K562 (cell line): ENCODE results near the gene UBE2E2. TPM values are rescaled to one million over a fixed set of nuclear protein-coding genes. Genes with fewer than 3 reads are reported as not detected.

ENCODE experiments used
- ATAC-seq: fragments of 200-7000 bp; cut with Tn5 transposase; 3 replicates; pipeline ENCODE4 v1.9.1; 2020; ENCODE audit warnings: moderate library complexity
- BruUV-seq: library from RNA; stranded (reverse); fragments of 400-500 nt; replicated peaks from 2 replicates; lab custom pipeline; 2021; lab: Mats Ljungman, UMichigan
- CTCF ChIA-PET: fragments of 300-600 bp; formaldehyde crosslinking; extraction: SDS; loops from one replicate; lab custom pipeline; 2021; ENCODE audit warnings: low intra/inter-chr PET ratio; lab: Yijun Ruan, JAX
- POLR2A ChIA-PET: fragments of 300-600, 350-650 bp; sonication (Branson Sonifier 250); formaldehyde crosslinking; extraction: SDS; loops from one replicate; lab custom pipeline; 2021; ENCODE audit warnings: antibody characterized with exemption, inconsistent platforms; lab: Yijun Ruan, JAX
- DNase-seq, 4 experiments: peaks; one replicate each; pipeline versions ENCODE4 v3.0.0 to v3.0.0-alpha.2; 2011 to 2018; ENCODE audit warnings: low spot score in 3 of 4, mixed read lengths in 3 of 4; ENCODE audit errors: extremely low read depth in 1 of 4
- FAIRE-seq: peaks from 2 replicates; lab custom pipeline; 2011; peaks lifted over from hg19 to GRCh38; lab: Jason Lieb, UNC
- H2AFZ ChIP-seq: 2 replicates; pipeline ENCODE4 v1.6.0; 2011; ENCODE audit warnings: low read depth, low read length, control low read depth, inconsistent platforms
- H3K27ac ChIP-seq: fragments of 200-600 bp; 3 replicates; pipeline ENCODE4 v1.8.0; 2011; ENCODE audit warnings: low read depth, mild to moderate bottlenecking, control low read depth, inconsistent platforms, low read length, moderate library complexity, mixed read lengths; ENCODE audit errors: extremely low read depth
- H3K27me3 ChIP-seq, 2 experiments: fragments of 300-600 bp in 1 of 2; 2 replicates in 1 of 2; 3 replicates in 1 of 2; pipeline versions ENCODE4 v1.6.0 to v1.8.0; 2011; ENCODE audit warnings: inconsistent platforms in 2 of 2, low read length in 2 of 2, mild to moderate bottlenecking in 1 of 2, mixed read lengths in 1 of 2, moderate library complexity in 1 of 2; ENCODE audit not compliant: control insufficient read depth in 2 of 2, insufficient read depth in 2 of 2
- H3K36me3 ChIP-seq: fragments of 300-600 bp; 3 replicates; pipeline ENCODE4 v1.8.0; 2011; ENCODE audit warnings: mild to moderate bottlenecking, low read length, inconsistent platforms; ENCODE audit not compliant: control insufficient read depth, insufficient read depth
- H3K4me1 ChIP-seq, 2 experiments: fragments of 200-600 bp in 1 of 2; replicated peaks in 1 of 2; 2 replicates in 1 of 2; 3 replicates in 1 of 2; pipeline versions ENCODE4 v1.5.1 to v1.8.0; 2011; ENCODE audit warnings: inconsistent platforms in 2 of 2, low read length in 2 of 2, mild to moderate bottlenecking in 1 of 2, mixed read lengths in 1 of 2, moderate library complexity in 1 of 2; ENCODE audit not compliant: control insufficient read depth in 2 of 2, insufficient read depth in 2 of 2
- H3K4me2 ChIP-seq: 2 replicates; pipeline ENCODE4 v1.6.1; 2011; ENCODE audit warnings: low read length, control low read depth, inconsistent platforms, mixed read lengths; ENCODE audit not compliant: insufficient read depth
- H3K4me3 ChIP-seq: fragments of 200-600 bp; sonication (generic), shearing (Covaris generic); 2 replicates; pipeline ENCODE4 v1.5.1; 2016; ENCODE audit warnings: control low read depth, inconsistent platforms
- H3K79me2 ChIP-seq: fragments of 200-600 bp; 3 replicates; pipeline ENCODE4 v1.8.0; 2011; ENCODE audit warnings: low read length, inconsistent platforms; ENCODE audit not compliant: control insufficient read depth, insufficient read depth
- H3K9ac ChIP-seq, 2 experiments: 2 replicates each; pipeline versions ENCODE4 v1.6.0 to v1.6.1; 2011; ENCODE audit warnings: low read depth in 2 of 2, low read length in 2 of 2, control low read depth in 1 of 2, inconsistent platforms in 1 of 2, mild to moderate bottlenecking in 1 of 2, mixed read lengths in 1 of 2; ENCODE audit not compliant: insufficient read depth in 1 of 2
- H3K9me1 ChIP-seq: one replicate; pipeline ENCODE4 v1.6.0; 2011; ENCODE audit warnings: inconsistent platforms, mild to moderate bottlenecking, low read length, moderate library complexity; ENCODE audit not compliant: control insufficient read depth, insufficient read depth
- H3K9me3 ChIP-seq: replicated peaks from 2 replicates; pipeline ENCODE4 v1.5.1; 2011; ENCODE audit warnings: low read depth, low read length, inconsistent platforms; ENCODE audit not compliant: control insufficient read depth, insufficient read depth
- H4K20me1 ChIP-seq: replicated peaks from 2 replicates; pipeline ENCODE4 v1.6.1; 2011; ENCODE audit warnings: low read length, inconsistent platforms, mixed read lengths; ENCODE audit not compliant: control insufficient read depth, insufficient read depth
- FOXM1 ChIP-seq, 2 experiments: fragments of 450-650 bp in 1 of 2; sonication (generic) in 1 of 2; formaldehyde crosslinking in 1 of 2; IDR thresholded peaks; 2 replicates each; pipeline versions ENCODE4 v1.6.1 to v1.9.0; 2017 to 2022; ENCODE audit warnings: low read depth in 2 of 2, mild to moderate bottlenecking in 2 of 2, missing genetic modification reagents in 1 of 2, moderate library complexity in 1 of 2
- JUND ChIP-seq, 2 experiments: IDR thresholded peaks; 2 replicates in 1 of 2; 3 replicates in 1 of 2; pipeline ENCODE4 v1.6.1; 2011; ENCODE audit warnings: borderline replicate concordance in 2 of 2, low read depth in 2 of 2, low read length in 2 of 2, improper control_type of control experiment in 1 of 2, missing biosample characterization in 1 of 2, missing genetic modification characterization in 1 of 2, missing genetic modification reagents in 1 of 2
- KLF6 ChIP-seq: fragments of 250-450 bp; sonication (Bioruptor Pico); IDR thresholded peaks from 2 replicates; pipeline ENCODE4 v1.4.0; 2020; ENCODE audit warnings: mild to moderate bottlenecking, moderate library complexity, borderline replicate concordance
- NFATC3 ChIP-seq: fragments of 450-650 bp; IDR thresholded peaks from 2 replicates; pipeline ENCODE4 v1.6.1; 2017; ENCODE audit warnings: mild to moderate bottlenecking
- SMARCE1 ChIP-seq: fragments of 450-650 bp; IDR thresholded peaks from 2 replicates; pipeline ENCODE4 v1.7.1; 2016; ENCODE audit warnings: mild to moderate bottlenecking
- WHSC1 ChIP-seq: IDR thresholded peaks from one replicate; pipeline ENCODE4 v1.6.1; 2012; ENCODE audit warnings: low read length, control low read depth, inconsistent platforms
- WGBS: fragments of 100-300 bp; shearing (Covaris generic); methylation state at CpG from one replicate; pipeline ENCODE4 v1.1.6; 2016; ENCODE audit warnings: low coverage, mixed read lengths; ENCODE audit not compliant: insufficient coverage; ENCODE audit errors: missing lambda C conversion rate; 5-methylcytosine and 5-hydroxymethylcytosine counted together
- in situ Hi-C: fragments of 300-500 bp; cut with MboI; formaldehyde crosslinking; loops from 4 replicates; pipeline ENCODE4 v1.15.0; 2018; ENCODE audit warnings: inconsistent platforms, mixed read lengths
- intact Hi-C: fragments of 100-400 bp; cut with micrococcal nuclease; formaldehyde crosslinking; loops from 2 replicates; pipeline ENCODE4 v1.14.2; 2022
- polyA plus RNA-seq, 8 experiments: library from polyadenylated mRNA; depleted of rRNA in 4 of 8; stranded (reverse) in 5 of 8; unstranded in 3 of 8; fragments of >200 nt; fragmentation: Nextera tagmentation in 2 of 8; fragmentation: Illumina TruSeq in 1 of 8; extraction: Ambion mirVana in 2 of 8; extraction: Trizol in 1 of 8; gene quantifications; 2 replicates each; pipeline versions ENCODE4 v1.2.1 to v1.2.3, GENCODE V29; 2011 to 2014; ENCODE audit warnings: inconsistent platforms in 1 of 8, missing spikeins in 1 of 8
- total RNA-seq, 7 experiments: library from RNA; depleted of rRNA in 6 of 7; stranded (reverse); fragments of >200 nt in 6 of 7; fragmentation: Illumina TruSeq in 2 of 7; extraction: Trizol in 2 of 7; gene quantifications; 2 replicates each; pipeline versions ENCODE4 v1.2.1 to v1.2.3, GENCODE V29; 2011 to 2021; ENCODE audit warnings: low replicate concordance in 1 of 7

Gene UBE2E2
- total and polyA plus RNA-seq, 9 of the 15 experiments (the other 6 are each of a cell fraction or from before 2014, with no cell fraction given) = 0.22 to 5.1 (median 1.9) TPM

DNA sequence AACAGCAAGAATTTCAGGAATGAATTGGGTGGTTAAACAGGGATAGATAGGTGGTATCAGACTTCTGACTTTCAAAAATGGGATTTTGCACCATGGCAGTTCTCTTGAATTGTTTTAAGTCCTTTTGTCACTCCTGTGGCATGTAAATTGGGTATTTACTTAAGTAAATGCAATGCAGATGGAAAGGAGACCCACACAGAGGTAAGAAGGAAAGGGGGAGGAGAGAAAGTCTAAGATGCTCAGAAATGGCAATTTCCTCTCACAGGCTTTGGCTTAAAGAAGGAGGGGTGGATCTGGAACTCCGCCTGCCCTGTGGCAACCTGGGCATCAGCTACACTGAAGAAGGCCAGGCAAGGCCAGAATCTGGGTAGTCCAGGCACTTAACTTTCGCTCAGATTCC is 405.5 kb downstream of the UBE2E2 start:
- Histone ChIP-seq H3K9me1 (no peaks in the 10 kb centered on the region), H3K79me2 (no peaks in the 10 kb centered on the region), H3K9ac (no peak overlapping the region), H4K20me1 (no peaks in the 10 kb centered on the region), H2AFZ (no peak overlapping the region), H3K27me3 (peaks cover 9 to 20% of the 10 kb centered on the region in 2 experiments; a peak in 3 of 5 replicates), H3K27ac (no peak overlapping the region), H3K4me3 (no peak overlapping the region), H3K4me1 (no peaks in the 10 kb centered on the region), H3K4me2 (no peak overlapping the region), H3K9me3 (no peaks in the 10 kb centered on the region), H3K36me3 (no peaks in the 10 kb centered on the region)
- TF ChIP-seq KLF6 (CRISPR knock-in tag) (no peak), FOXM1 (IDR thresholded peaks at IDR 0.05; ENCODE audit: low read depth) (no peak), FOXM1 (CRISPR knock-in tag; IDR thresholded peaks at IDR 0.05; ENCODE audit: low read depth) (no peak), JUND (IDR thresholded peaks at IDR 0.05; ENCODE audit: borderline replicate concordance, low read depth, low read length) (no peak), JUND (tag; IDR thresholded peaks at IDR 0.05; ENCODE audit: borderline replicate concordance, low read depth, low read length) (no peak), SMARCE1 (no peak), WHSC1 (no peak), NFATC3 (no peak)
- DNase-seq (no peak), ATAC-seq (no peak), FAIRE-seq (no peak)
- ChIA-PET CTCF (no interaction called here), POLR2A (interaction anchor here (0.6 kb wide), 1 partner anchor 14 kb away, joined by 3 read pairs; no protein-coding TSS in a partner anchor)
- in situ Hi-C loops (no loop called here), intact Hi-C loops (no loop called here)
- BruUV-seq = no TSS peak
- 0% methylated on average over 2 of the region's 2 CpGs for WGBS
